GM12892 (cell line): ENCODE results near the gene KCNK7.

Experiments
- DNase-seq: peaks from one replicate; pipeline ENCODE4 v3.0.0; 2011; ENCODE audit not compliant: insufficient read length
- FAIRE-seq: peaks from 2 replicates; lab custom pipeline; 2011; peaks lifted over from hg19 to GRCh38; lab: Jason Lieb, UNC
- POLR2A ChIP-seq: IDR thresholded peaks from 2 replicates; pipeline ENCODE4 v1.6.1; 2011; ENCODE audit warnings: low read depth, low read length, control low read depth
- POLR2AphosphoS5 ChIP-seq: IDR thresholded peaks from 2 replicates; pipeline ENCODE4 v1.6.1; 2011; ENCODE audit warnings: low read depth, low read length, control low read depth
- TAF1 ChIP-seq: IDR thresholded peaks from 2 replicates; pipeline ENCODE4 v1.6.1; 2011; ENCODE audit warnings: low read depth, mild to moderate bottlenecking, control low read depth, low read length, borderline replicate concordance

The KCNK7 gene

DNA sequence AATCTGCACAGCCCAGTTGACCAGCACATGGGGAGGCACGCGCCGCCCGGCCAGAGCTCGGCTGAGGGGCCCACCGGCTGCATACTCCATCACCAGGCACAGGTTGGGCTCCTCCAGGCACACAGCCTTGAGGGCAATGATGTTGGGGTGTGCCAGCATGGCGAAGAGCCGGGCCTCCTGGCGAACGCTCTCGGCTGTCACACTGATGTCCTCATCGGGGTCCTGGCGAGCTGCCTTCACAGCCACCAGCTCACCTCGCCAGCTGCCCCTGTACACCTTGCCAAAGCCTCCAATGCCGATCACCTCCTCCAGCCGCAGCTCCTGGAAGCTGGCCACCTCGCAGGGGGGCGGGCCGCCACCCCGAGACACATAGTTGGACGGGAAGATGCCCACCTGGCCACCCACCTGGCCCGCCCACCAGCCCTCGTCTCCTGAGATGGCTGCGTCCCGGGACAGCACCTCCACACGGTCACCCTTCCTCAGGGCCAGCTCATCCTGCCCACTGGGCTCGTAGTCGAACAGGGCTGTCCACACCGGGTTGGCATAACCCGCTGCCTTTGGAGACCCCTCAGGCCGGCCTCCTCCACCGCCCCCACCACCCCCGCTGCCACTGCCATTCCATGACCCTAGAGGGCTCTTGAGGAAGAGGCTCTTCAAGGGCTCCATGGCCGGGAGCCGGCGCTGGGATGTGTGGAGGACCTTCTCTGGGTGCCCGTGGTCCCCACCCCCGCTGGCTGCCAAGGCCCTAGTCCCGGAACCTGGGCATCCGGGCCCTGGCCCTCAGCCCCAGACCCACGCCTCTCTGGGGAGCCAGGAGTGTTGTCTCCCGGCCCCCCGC is 17.7 kb upstream of the KCNK7 start:
- FAIRE-seq: peak; percentile 42
- TF ChIP-seq TAF1 (no peak), POLR2AphosphoS5 (no peak), POLR2A (no peak)
- peak; percentile 64 for DNase-seq

GRCh38 chr11:65612691-65613090 is 17.1 kb upstream of the KCNK7 start:
- no peak for TF ChIP-seq POLR2A
- no peak for TF ChIP-seq TAF1
- TF ChIP-seq POLR2AphosphoS5: no peak
- DNase-seq: no peak
- FAIRE-seq: peak; percentile 67

DNA sequence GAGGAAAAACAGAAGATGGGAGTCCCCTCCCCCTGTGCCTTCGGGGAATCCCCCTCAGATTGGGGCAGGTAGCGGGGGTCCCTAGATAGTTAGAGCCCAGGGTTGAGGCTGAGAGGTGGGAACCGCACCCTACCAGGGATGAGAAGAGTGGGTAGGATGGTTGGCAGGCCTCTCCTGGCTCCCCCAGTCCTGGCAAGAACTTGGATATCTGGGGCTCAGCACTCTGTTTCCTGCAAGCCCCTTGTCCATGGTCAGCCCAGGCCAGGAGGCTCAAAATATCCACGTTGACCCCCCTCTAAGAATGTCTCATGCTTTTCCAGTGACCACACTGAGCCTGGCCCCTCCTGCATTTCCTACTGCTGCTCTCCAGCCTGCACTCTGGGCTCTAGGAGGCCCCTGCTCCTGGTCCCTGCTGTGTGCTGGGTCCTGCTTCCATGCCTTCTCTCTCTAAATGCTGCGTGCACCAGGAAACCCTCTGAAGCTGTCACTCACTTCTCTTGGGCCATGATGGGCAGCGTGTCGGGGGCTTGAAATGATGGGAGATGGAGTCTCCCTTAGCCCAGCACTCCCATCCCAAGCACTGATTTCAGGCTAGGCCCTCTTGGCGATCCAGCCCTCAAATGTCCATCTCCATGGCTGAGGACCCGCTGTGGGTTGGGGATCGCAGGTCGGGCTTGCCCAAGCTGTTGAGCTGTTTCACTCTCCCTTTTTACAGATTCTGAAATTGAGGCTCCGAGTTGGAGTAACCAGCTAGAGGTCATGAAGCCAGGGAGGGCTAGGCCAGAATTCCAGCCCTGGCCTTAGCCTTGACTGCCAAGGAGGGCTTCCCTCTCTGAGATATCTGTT is 16.4 kb upstream of the KCNK7 start:
- DNase-seq (no peak), FAIRE-seq (no peak)
- no peak for TF ChIP-seq TAF1
- TF ChIP-seq POLR2AphosphoS5: no peak
- no peak for TF ChIP-seq POLR2A

DNA sequence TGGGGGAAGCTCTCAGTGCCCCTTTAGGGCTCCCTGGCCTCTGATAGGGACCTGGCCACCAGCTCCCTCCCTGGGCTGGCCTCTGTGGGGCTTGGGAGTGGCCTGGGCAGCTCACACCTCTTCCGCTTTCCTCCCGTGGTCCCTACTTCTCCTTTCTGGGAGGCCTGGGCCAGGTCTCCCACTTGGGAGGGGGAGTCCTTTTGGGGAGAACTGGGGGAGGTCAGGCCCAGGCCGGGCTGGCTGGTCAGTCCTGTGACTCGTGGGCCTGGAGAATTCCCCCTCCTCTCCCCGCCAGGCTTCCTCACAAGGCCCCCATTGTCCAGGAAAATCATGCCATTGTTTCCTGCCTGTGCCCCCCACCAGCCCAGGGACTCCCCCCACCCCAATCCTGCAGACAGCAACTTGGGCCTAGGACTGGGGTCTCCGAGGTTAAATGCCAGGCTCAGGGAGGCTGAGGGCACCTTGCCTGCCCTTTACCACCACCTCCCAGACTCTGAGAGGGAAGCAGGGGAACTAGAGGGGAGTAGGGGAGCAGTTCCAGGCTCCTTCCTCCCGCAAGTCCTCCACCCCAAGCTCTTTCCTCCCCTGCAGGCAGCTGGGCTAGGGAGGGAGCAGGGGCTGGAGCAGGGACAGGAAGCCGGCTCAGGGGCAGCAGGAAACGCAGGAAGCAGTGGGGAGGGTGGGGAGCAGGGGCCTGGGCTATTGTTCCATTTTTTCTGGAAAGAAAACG is 15.6 kb upstream of the KCNK7 start:
- FAIRE-seq (no peak), DNase-seq (no peak)
- TF ChIP-seq POLR2AphosphoS5 (no peak), TAF1 (no peak), POLR2A (no peak)

- no peak for DNase-seq
- no peak for FAIRE-seq
- no peak for TF ChIP-seq POLR2A
- TF ChIP-seq POLR2AphosphoS5: no peak
- no peak for TF ChIP-seq TAF1
Measured at GRCh38 chr11:65610404-65610803, 14.8 kb upstream of the KCNK7 start.

DNA sequence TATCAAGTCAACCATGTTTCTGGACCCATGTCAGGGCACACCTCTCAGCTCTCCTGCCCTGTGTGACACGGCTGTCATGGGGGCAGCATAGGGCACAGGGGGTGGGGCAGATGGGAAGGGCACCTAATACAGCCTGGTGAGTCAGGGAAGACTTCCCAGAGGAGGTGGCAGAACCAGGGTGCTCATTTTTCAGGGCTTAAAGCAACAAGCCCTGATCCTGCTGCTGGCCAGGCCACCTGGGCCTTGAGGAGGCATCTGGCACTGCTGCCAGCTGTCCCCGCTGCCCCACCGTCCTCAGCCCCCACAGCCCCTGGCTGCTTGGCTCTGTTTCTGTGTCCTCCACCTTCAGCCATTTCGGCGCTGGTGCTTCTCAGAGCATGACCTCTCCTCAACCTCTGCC is 14.1 kb upstream of the KCNK7 start:
- no peak for FAIRE-seq
- TF ChIP-seq TAF1: no peak
- no peak for TF ChIP-seq POLR2A
- no peak for TF ChIP-seq POLR2AphosphoS5
- DNase-seq: no peak

GRCh38 chr11:65609229-65609628 is 13.6 kb upstream of the KCNK7 start:
- FAIRE-seq: no peak
- TF ChIP-seq POLR2A (no peak), TAF1 (no peak), POLR2AphosphoS5 (no peak)
- DNase-seq: no peak

GRCh38 chr11:65607614-65608426 is 12.2 kb upstream of the KCNK7 start:
- no peak for TF ChIP-seq POLR2A
- no peak for TF ChIP-seq TAF1
- no peak for TF ChIP-seq POLR2AphosphoS5
- DNase-seq (no peak), FAIRE-seq (no peak)

- no peak for DNase-seq
- FAIRE-seq: no peak
Measured at GRCh38 chr11:65606876-65607613, 11.4 kb upstream of the KCNK7 start.

DNA sequence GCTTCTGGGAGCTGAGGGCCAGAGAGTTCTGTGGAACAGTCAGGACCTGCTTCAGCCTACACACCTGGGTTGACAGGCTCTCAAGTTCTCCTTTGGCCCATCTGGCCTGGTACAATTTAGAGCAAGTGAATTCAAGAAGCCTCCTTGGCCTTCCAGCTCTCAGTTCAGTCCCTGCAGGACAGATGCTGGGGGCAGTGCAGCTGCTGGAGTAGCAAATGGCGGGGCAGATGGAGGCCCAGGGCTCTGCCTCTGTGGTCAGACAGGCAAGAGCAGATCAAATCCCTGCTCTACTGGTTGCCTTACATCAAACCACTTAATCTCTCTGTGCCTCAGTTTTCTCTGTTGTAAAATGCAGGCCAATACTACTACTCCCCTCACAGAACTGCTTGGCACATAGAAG is 8.7 kb upstream of the KCNK7 start:
- FAIRE-seq (no peak), DNase-seq (no peak)
- TF ChIP-seq POLR2A (no peak), POLR2AphosphoS5 (no peak), TAF1 (no peak)

More at GRCh38 chr11:65606876-65607613, 11.4 kb upstream of the KCNK7 start:
- TF ChIP-seq POLR2AphosphoS5: no peak
- no peak for TF ChIP-seq TAF1
